CD14-positive monocyte (primary cell): ENCODE results near the gene PITPNC1. TPM values are rescaled to one million over a fixed set of nuclear protein-coding genes. Genes with fewer than 3 reads are reported as not detected.
"Not testable (repeated sequence)": the region's sequence is repeated elsewhere in the genome, so short reads cannot be mapped to it uniquely, and the experiment has no call there.

ENCODE experiments used
- DNase-seq, 3 donors: peaks; one replicate each; pipeline ENCODE4 v3.0.0-alpha.2; 2011 to 2022
- H2AFZ ChIP-seq: 2 replicates; pipeline ENCODE4 v1.6.0; 2012; ENCODE audit warnings: mild to moderate bottlenecking, low read depth, low read length, inconsistent platforms; ENCODE audit not compliant: insufficient read depth, poor library complexity, severe bottlenecking
- H3K27ac ChIP-seq, 2 donors: 1 replicate in 1 of 2; 2 replicates in 1 of 2; pipeline ENCODE4 v1.5.1; 2012 to 2013; ENCODE audit warnings: low read length in 2 of 2, control low read depth in 1 of 2, inconsistent platforms in 1 of 2, low read depth in 1 of 2, mild to moderate bottlenecking in 1 of 2
- H3K27me3 ChIP-seq, 2 donors: one replicate each; pipeline versions ENCODE4 v1.6.0 to v1.6.1; 2011 to 2013; ENCODE audit warnings: low read length in 2 of 2; ENCODE audit not compliant: control insufficient read depth in 2 of 2, insufficient read depth in 2 of 2
- H3K36me3 ChIP-seq, 2 donors: replicated peaks in 1 of 2; 1 replicate in 1 of 2; 2 replicates in 1 of 2; pipeline versions ENCODE4 v1.5.1 to v1.6.1; 2012 to 2013; ENCODE audit warnings: low read length in 2 of 2, control low read depth in 1 of 2, inconsistent platforms in 1 of 2, mild to moderate bottlenecking in 1 of 2; ENCODE audit not compliant: insufficient read depth in 2 of 2, control insufficient read depth in 1 of 2
- H3K4me1 ChIP-seq, 2 donors: 1 replicate in 1 of 2; 2 replicates in 1 of 2; pipeline versions ENCODE4 v1.5.1 to v1.6.1; 2012 to 2013; ENCODE audit warnings: low read length in 2 of 2, control low read depth in 1 of 2, inconsistent platforms in 1 of 2, mild to moderate bottlenecking in 1 of 2, moderate library complexity in 1 of 2; ENCODE audit not compliant: insufficient read depth in 2 of 2, control insufficient read depth in 1 of 2
- H3K4me2 ChIP-seq: replicated peaks from 2 replicates; pipeline ENCODE3; 2012; ENCODE audit warnings: low read length, moderate library complexity, mild to moderate bottlenecking; ENCODE audit not compliant: poor library complexity, severe bottlenecking; ENCODE audit errors: extremely low read depth
- H3K4me3 ChIP-seq, 3 experiments: fragments of 200-600 bp in 1 of 3; sonication (generic) in 1 of 3; replicated peaks in 1 of 3; 1 replicate in 2 of 3; 2 replicates in 1 of 3; pipeline ENCODE4 v1.5.1; 2011 to 2013; ENCODE audit warnings: low read length in 3 of 3, mild to moderate bottlenecking in 3 of 3, control low read depth in 2 of 3, low read depth in 2 of 3, inconsistent platforms in 1 of 3, moderate library complexity in 1 of 3
- H3K79me2 ChIP-seq: 2 replicates; pipeline ENCODE4 v1.6.0; 2012; ENCODE audit warnings: mild to moderate bottlenecking, control low read depth, inconsistent platforms, low read length, moderate library complexity; ENCODE audit not compliant: insufficient read depth
- H3K9ac ChIP-seq: 2 replicates; pipeline ENCODE4 v1.6.0; 2017; ENCODE audit warnings: low read length, mild to moderate bottlenecking; ENCODE audit not compliant: insufficient read depth, poor library complexity, severe bottlenecking
- H3K9me3 ChIP-seq, 2 donors: replicated peaks in 1 of 2; 1 replicate in 1 of 2; 2 replicates in 1 of 2; pipeline versions ENCODE4 v1.5.1 to v1.6.1; 2012 to 2013; ENCODE audit warnings: low read length in 2 of 2, control low read depth in 1 of 2; ENCODE audit not compliant: control insufficient read depth in 1 of 2, insufficient read depth in 1 of 2
- H4K20me1 ChIP-seq: 2 replicates; pipeline ENCODE4 v1.6.0; 2012; ENCODE audit warnings: mild to moderate bottlenecking, low read length, control low read depth, moderate library complexity; ENCODE audit not compliant: insufficient read depth
- H3K27ac Mint-ChIP-seq, 7 donors: one replicate each; pipeline ENCODE4 v1.8.0; 2020; ENCODE audit warnings: mild to moderate bottlenecking in 7 of 7, mixed read lengths in 7 of 7, moderate library complexity in 6 of 7, inconsistent platforms in 2 of 7
- H3K27me3 Mint-ChIP-seq, 3 donors: one replicate each; pipeline ENCODE4 v1.8.0; 2021 to 2022; ENCODE audit warnings: low read depth in 3 of 3, mild to moderate bottlenecking in 3 of 3, mixed read lengths in 3 of 3, moderate library complexity in 3 of 3, inconsistent platforms in 1 of 3
- H3K36me3 Mint-ChIP-seq, 2 donors: one replicate each; pipeline ENCODE4 v1.8.0; 2020; ENCODE audit warnings: mixed read lengths in 2 of 2, inconsistent platforms in 1 of 2, mild to moderate bottlenecking in 1 of 2
- H3K4me1 Mint-ChIP-seq: one replicate; pipeline ENCODE4 v1.8.0; 2020; ENCODE audit warnings: mild to moderate bottlenecking, mixed read lengths
- H3K4me3 Mint-ChIP-seq, 2 donors: one replicate each; pipeline ENCODE4 v1.8.0; 2020; ENCODE audit warnings: mild to moderate bottlenecking in 2 of 2, mixed read lengths in 2 of 2, moderate library complexity in 1 of 2
- H3K9me3 Mint-ChIP-seq, 7 donors: one replicate each; pipeline ENCODE4 v1.8.0; 2020 to 2022; ENCODE audit warnings: mixed read lengths in 7 of 7, mild to moderate bottlenecking in 6 of 7, moderate library complexity in 6 of 7, inconsistent platforms in 2 of 7
- CTCF ChIP-seq: fragments of 200-600 bp; IDR thresholded peaks from one replicate; pipeline ENCODE4 v1.8.0; 2022; ENCODE audit warnings: antibody characterized with exemption, mild to moderate bottlenecking
- WGBS: methylation state at CpG from one replicate; pipeline ENCODE4 v1.1.5; 2013; ENCODE audit warnings: missing lambda C conversion rate; ENCODE audit not compliant: insufficient coverage; 5-methylcytosine and 5-hydroxymethylcytosine counted together
- intact Hi-C, 2 donors: fragments of 100-400 bp; cut with micrococcal nuclease; formaldehyde crosslinking; loops; one replicate each; pipeline versions ENCODE4 v1.15.0 to v1.15.1; 2023
- polyA plus RNA-seq, 3 donors: library from polyadenylated mRNA; depleted of rRNA in 1 of 3; unstranded in 2 of 3; stranded (reverse) in 1 of 3; fragments of 300-500 nt in 2 of 3; fragments of >200 nt in 1 of 3; fragmentation: Illumina TruSeq in 2 of 3; gene quantifications; 1 replicate in 2 of 3; 2 replicates in 1 of 3; pipeline ENCODE4 v1.2.3, GENCODE V29; 2012 to 2021

Gene PITPNC1
- polyA plus RNA-seq, 3 donors, result 18.5 to 31.0 (median 21.7) TPM

DNA sequence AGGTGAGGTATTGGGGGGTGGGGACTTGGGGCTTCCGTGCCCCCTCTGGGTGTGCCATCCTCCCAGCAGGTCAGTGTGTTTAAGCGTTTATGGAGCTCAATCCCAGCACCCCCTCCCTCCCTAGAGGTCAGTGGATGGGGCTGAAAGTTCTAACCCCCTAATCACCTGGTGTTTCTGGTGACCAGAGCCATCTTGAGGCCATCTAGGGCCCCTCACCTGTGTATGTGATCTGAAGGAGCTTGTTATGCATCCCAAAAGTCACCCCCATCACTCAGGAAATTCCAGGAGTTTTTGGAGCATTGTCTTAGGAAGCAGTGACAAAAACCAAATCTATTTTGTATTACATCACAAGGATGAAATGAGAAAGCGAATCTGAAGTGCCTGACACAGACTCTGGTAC, 272.8 kb downstream of the PITPNC1 start:
- no peaks in the 10 kb centered on the region for H3K4me1 ChIP-seq
- H3K36me3 Mint-ChIP-seq, result peaks cover 0 to 9% of the 10 kb centered on the region in 2 donors
- H3K79me2 ChIP-seq, result no peaks in the 10 kb centered on the region
- H3K9me3 ChIP-seq, result no peaks in the 10 kb centered on the region
- no peak overlapping the region for H2AFZ ChIP-seq
- no peak overlapping the region for H3K4me2 ChIP-seq
- no peaks in the 10 kb centered on the region for H3K27me3 Mint-ChIP-seq
- peaks cover 0 to 2% (median 0%) of the 10 kb centered on the region in 7 donors for H3K9me3 Mint-ChIP-seq
- H3K27me3 ChIP-seq, result no peaks in the 10 kb centered on the region
- H3K27ac ChIP-seq, result no peak overlapping the region
- peak overlapping the region in 1 of 7 donors; percentile 4 for H3K27ac Mint-ChIP-seq
- no peaks in the 10 kb centered on the region for H3K4me1 Mint-ChIP-seq
- H3K4me3 ChIP-seq, result no peak overlapping the region
- H4K20me1 ChIP-seq, result no peaks in the 10 kb centered on the region
- DNase-seq, result no peak
- no peak overlapping the region for H3K9ac ChIP-seq
- WGBS, result no CpG with 5 or more reads among the region's 3 CpGs
- intact Hi-C loops, result no loop called here
- H3K36me3 ChIP-seq, result peaks cover 0 to 6% of the 10 kb centered on the region in 2 donors
- H3K4me3 Mint-ChIP-seq, result no peak overlapping the region
- TF ChIP-seq CTCF, result no peak

GRCh38 chr17:67651218-67651579, 274.1 kb downstream of the PITPNC1 start:
- H3K27me3 Mint-ChIP-seq, intact Hi-C loops, H3K4me3 ChIP-seq, H3K4me1 Mint-ChIP-seq, H4K20me1 ChIP-seq, H3K79me2 ChIP-seq, H3K4me1 ChIP-seq, H3K27ac Mint-ChIP-seq, H3K36me3 ChIP-seq, H3K27ac ChIP-seq, H3K9ac ChIP-seq, H3K36me3 Mint-ChIP-seq, H3K9me3 ChIP-seq, H3K9me3 Mint-ChIP-seq, DNase-seq, H3K27me3 ChIP-seq, H2AFZ ChIP-seq, H3K4me2 ChIP-seq, H3K4me3 Mint-ChIP-seq: not testable (repeated sequence)
- 100% methylated on average over 1 of the region's 7 CpGs for whole genome bisulfite sequencing
